ENCODE data around the gene PDPK1.

- TF ChIP-seq, protein P1, sequence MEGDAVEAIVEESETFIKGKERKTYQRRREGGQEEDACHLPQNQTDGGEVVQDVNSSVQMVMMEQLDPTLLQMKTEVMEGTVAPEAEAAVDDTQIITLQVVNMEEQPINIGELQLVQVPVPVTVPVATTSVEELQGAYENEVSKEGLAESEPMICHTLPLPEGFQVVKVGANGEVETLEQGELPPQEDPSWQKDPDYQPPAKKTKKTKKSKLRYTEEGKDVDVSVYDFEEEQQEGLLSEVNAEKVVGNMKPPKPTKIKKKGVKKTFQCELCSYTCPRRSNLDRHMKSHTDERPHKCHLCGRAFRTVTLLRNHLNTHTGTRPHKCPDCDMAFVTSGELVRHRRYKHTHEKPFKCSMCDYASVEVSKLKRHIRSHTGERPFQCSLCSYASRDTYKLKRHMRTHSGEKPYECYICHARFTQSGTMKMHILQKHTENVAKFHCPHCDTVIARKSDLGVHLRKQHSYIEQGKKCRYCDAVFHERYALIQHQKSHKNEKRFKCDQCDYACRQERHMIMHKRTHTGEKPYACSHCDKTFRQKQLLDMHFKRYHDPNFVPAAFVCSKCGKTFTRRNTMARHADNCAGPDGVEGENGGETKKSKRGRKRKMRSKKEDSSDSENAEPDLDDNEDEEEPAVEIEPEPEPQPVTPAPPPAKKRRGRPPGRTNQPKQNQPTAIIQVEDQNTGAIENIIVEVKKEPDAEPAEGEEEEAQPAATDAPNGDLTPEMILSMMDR (IDR thresholded peaks at IDR 0.05), result no peak
- no peak for TF ChIP-seq POLR2A (IDR thresholded peaks at IDR 0.05)
Observed at GRCh38 chr16:2610781-2611498, 73.1 kb downstream of the PDPK1 start.

Measured in gastroesophageal sphincter (tissue), 3 donors.